Breast epithelium (tissue), 4 donors: ENCODE results near the gene ABCB8. TPM values are rescaled to one million over a fixed set of nuclear protein-coding genes. Genes with fewer than 3 reads are reported as not detected.

Experiments
- DNase-seq, 2 donors: peaks; one replicate each; pipeline ENCODE4 v3.0.0-alpha.2; 2019; ENCODE audit warnings: low spot score in 2 of 2
- H3K27ac ChIP-seq, 2 donors: fragments of 200-600 bp; sonication (generic) in 1 of 2; one replicate each; pipeline ENCODE4 v1.5.1; 2016 to 2019; ENCODE audit warnings: mild to moderate bottlenecking in 1 of 2
- H3K27me3 ChIP-seq, 2 donors: fragments of 200-600 bp; sonication (generic) in 1 of 2; one replicate each; pipeline versions ENCODE4 v1.5.1 to v1.6.0; 2017 to 2019; ENCODE audit warnings: control low read depth in 1 of 2, mild to moderate bottlenecking in 1 of 2
- H3K36me3 ChIP-seq: fragments of 200-600 bp; one replicate; pipeline ENCODE4 v1.5.1; 2019
- H3K4me1 ChIP-seq, 2 donors: fragments of 200-600 bp; sonication (generic); one replicate each; pipeline ENCODE4 v1.5.1; 2016 to 2019; ENCODE audit warnings: control low read depth in 1 of 2
- H3K4me3 ChIP-seq, 3 donors: fragments of 200-600 bp; sonication (generic); 1 replicate in 2 of 3; 2 replicates in 1 of 3; pipeline ENCODE4 v1.5.1; 2016 to 2019; ENCODE audit warnings: mild to moderate bottlenecking in 3 of 3, moderate library complexity in 2 of 3
- H3K9me3 ChIP-seq, 2 donors: fragments of 200-600 bp; sonication (generic) in 1 of 2; one replicate each; pipeline ENCODE4 v1.5.1; 2016 to 2019; ENCODE audit warnings: control low read depth in 1 of 2
- CTCF ChIP-seq, 3 donors: fragments of 450-650 bp; IDR thresholded peaks; one replicate each; pipeline ENCODE4 v1.5.1; 2016 to 2017; ENCODE audit warnings: antibody characterized with exemption in 3 of 3, mild to moderate bottlenecking in 3 of 3, moderate library complexity in 3 of 3
- POLR2A ChIP-seq: fragments of 450-650 bp; IDR thresholded peaks from one replicate; pipeline ENCODE4 v1.6.1; 2016; ENCODE audit warnings: antibody characterized with exemption, mild to moderate bottlenecking, moderate library complexity
- POLR2AphosphoS5 ChIP-seq, 3 donors: sonication (generic); formaldehyde crosslinking; IDR thresholded peaks; one replicate each; pipeline ENCODE4 v1.6.1; 2017; ENCODE audit warnings: antibody characterized with exemption in 3 of 3
- intact Hi-C: fragments of 100-400 bp; cut with DNase I; formaldehyde crosslinking; loops from one replicate; pipeline ENCODE4 v1.15.1; 2023; ENCODE audit warnings: low total_unique reads
- total RNA-seq, 3 donors: library from RNA; depleted of rRNA; stranded (reverse); fragments of >200 nt; gene quantifications; one replicate each; pipeline ENCODE4 v1.1.0, GENCODE V29; 2016

ABCB8 gene
- total RNA-seq, 3 donors from 2014 or later, result 14.7 to 19.3 (median 17.6) TPM

GRCh38 chr7:151083824-151084160 lies 55.5 kb downstream of the ABCB8 start:
- Histone ChIP-seq H3K4me1 (peaks cover 12 to 41% of the 10 kb centered on the region in 2 donors), H3K4me3 (peak overlapping the region; percentile 84 to 95 (median 90)), H3K36me3 (no peaks in the 10 kb centered on the region), H3K27ac (peak overlapping the region; percentile 90 to 95), H3K27me3 (no peaks in the 10 kb centered on the region), H3K9me3 (no peaks in the 10 kb centered on the region)
- TF ChIP-seq POLR2A (no peak), POLR2AphosphoS5 (IDR thresholded peaks at IDR 0.05) (no peak), CTCF (IDR thresholded peaks at IDR 0.05) (no peak)
- intact Hi-C loops, result no loop called here
- no peak for DNase-seq

- Histone ChIP-seq H3K27ac (peak overlapping the region; percentile 80 to 90), H3K9me3 (no peaks in the 10 kb centered on the region), H3K4me1 (peaks cover 13 to 42% of the 10 kb centered on the region in 2 donors), H3K36me3 (no peaks in the 10 kb centered on the region), H3K27me3 (no peaks in the 10 kb centered on the region), H3K4me3 (peak overlapping the region in 2 of 3 donors; percentile 76 to 97)
- DNase-seq, result no peak
- TF ChIP-seq CTCF (IDR thresholded peaks at IDR 0.05), result no peak
- no peak for TF ChIP-seq POLR2AphosphoS5 (IDR thresholded peaks at IDR 0.05)
- no peak for TF ChIP-seq POLR2A
- intact Hi-C loops, result no loop called here
Measured at GRCh38 chr7:151085329-151085690, 57.1 kb downstream of the ABCB8 start.

- DNase-seq, result peak; percentile 66 to 84
- intact Hi-C loops, result no loop called here
- H3K4me1 ChIP-seq, result peaks cover 16 to 40% of the 10 kb centered on the region in 2 donors
Measured at GRCh38 chr7:151085691-151086620, 57.7 kb downstream of the ABCB8 start, which contains the start of gene AGAP3. Gene AGAP3 (plus strand): TSS chr7:151086475. CDS start chr7:151086742, 267 bp downstream.

GRCh38 chr7:151086802-151087244 lies 58.6 kb downstream of the ABCB8 start:
- Histone ChIP-seq H3K27ac (peak overlapping the region; percentile 93 to 96), H3K9me3 (no peaks in the 10 kb centered on the region), H3K27me3 (no peaks in the 10 kb centered on the region), H3K4me3 (peak overlapping the region; percentile 75 to 97 (median 76)), H3K36me3 (no peaks in the 10 kb centered on the region), H3K4me1 (peaks cover 15 to 32% of the 10 kb centered on the region in 2 donors)
- intact Hi-C loops, result no loop called here
- TF ChIP-seq POLR2AphosphoS5 (IDR thresholded peaks at IDR 0.05) (peak in 1 of 3 donors; percentile 11), CTCF (IDR thresholded peaks at IDR 0.05) (no peak), POLR2A (no peak)
- DNase-seq, result no peak

More at GRCh38 chr7:151085691-151086620, 57.7 kb downstream of the ABCB8 start, which contains the start of gene AGAP3:
- H3K27me3 ChIP-seq, result no peaks in the 10 kb centered on the region
- peak within 1 kb of the TSS; percentile 93 to 96 for H3K27ac ChIP-seq
- no peaks in the 10 kb centered on the region for H3K9me3 ChIP-seq
- TF ChIP-seq POLR2AphosphoS5 (IDR thresholded peaks at IDR 0.05), result peak in 2 of 3 donors; percentile 57 to 72
- no peak for TF ChIP-seq CTCF (IDR thresholded peaks at IDR 0.05)
- H3K36me3 ChIP-seq, result no peaks in the 10 kb centered on the region
- peak within 1 kb of the TSS; percentile 75 to 97 (median 76) for H3K4me3 ChIP-seq
